ENCODE data around the gene THBS3. TPM values are rescaled to one million over a fixed set of nuclear protein-coding genes. Genes with fewer than 3 reads are reported as not detected.

THBS3 gene
- total RNA-seq, 1 donor: 8.0 TPM

DNA sequence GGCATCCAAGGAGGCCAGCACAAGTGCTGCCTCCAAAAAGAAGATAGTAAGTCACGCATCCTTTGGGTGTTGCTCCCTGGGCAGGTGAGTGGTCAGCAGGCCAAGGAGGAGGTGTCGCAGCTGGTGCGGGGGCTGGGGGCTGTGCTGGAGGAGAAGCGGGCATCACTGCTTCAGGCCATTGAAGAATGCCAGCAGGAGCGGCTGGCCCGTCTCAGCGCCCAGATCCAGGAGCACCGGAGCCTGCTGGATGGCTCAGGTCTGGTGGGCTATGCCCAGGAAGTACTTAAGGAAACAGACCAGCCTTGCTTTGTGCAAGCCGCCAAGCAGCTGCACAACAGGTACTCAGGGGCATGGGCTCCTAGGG lies 29.8 kb downstream of the THBS3 start:
- Histone ChIP-seq H3K4me3 (ENCODE audit: low read length) (no peak overlapping the region), H3K9me3 (ENCODE audit: low read depth, low read length) (no peaks in the 10 kb centered on the region), H3K27me3 (ENCODE audit: insufficient read depth, low read length) (no peaks in the 10 kb centered on the region), H3K4me1 (ENCODE audit: insufficient read depth, low read length) (peaks cover 26% of the 10 kb centered on the region)

DNA sequence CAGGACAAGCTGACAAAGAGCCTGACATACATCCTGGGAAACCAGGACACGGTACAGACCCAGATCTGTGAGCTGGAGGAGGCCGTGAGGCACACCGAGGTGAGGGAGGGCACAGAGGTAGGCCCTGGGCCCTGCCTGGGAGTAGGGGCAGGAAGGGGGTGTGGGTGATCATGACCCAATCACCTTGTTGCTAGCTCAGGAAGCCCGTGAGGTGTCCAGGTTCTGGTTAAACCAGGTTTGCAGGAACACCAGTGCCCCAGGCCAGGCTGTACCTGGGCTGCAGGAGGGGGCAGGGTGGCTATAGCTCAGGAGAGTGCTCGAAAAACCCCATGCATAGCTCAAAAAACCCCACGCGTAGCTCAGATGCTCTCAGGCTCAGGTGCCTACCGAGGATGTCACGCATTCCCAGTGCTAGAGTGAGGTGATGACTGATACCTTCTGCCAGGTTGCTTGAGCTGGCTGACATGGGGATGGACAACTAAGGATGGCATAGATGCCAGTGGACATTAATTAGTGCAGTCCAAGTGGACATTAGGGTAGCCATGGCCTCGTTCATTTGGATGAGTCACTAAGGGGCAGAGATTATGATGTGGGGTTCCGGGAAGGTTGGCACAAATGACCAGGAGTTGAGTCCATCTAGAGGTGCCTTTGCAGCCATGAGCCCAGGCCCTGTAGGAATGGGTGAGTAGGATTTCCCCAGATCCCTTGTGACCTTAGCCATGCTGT lies 30.3 kb downstream of the THBS3 start:
- H3K4me3 ChIP-seq (ENCODE audit: low read length): no peak overlapping the region
- H3K27me3 ChIP-seq (ENCODE audit: insufficient read depth, low read length): no peaks in the 10 kb centered on the region
- peaks cover 30% of the 10 kb centered on the region for H3K4me1 ChIP-seq (ENCODE audit: insufficient read depth, low read length)
- H3K9me3 ChIP-seq (ENCODE audit: low read depth, low read length): no peaks in the 10 kb centered on the region

DNA sequence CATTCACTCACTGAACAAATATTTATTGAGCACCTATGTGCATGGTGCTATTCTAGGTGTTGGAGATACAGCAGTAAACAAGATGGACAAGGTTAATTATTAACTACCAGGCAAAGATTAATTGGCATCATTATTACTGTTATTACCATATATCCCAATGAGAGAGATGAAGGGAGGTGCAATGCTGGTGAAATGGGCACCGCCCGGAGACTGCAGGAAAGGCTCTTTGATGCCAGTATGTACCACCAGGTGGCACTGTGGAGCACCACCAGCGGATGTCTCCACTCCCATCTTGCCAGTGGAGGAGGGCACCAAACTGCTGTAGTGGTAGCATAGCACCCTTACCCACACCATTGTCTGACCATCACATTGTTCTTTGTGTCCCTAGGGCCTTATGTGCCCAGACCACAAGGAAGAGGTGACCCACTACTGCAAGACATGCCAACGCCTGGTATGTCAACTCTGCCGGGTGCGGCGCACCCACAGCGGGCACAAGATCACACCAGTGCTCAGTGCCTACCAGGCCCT lies 31.1 kb downstream of the THBS3 start:
- H3K4me3 ChIP-seq (ENCODE audit: low read length): no peak overlapping the region
- H3K27me3 ChIP-seq (ENCODE audit: insufficient read depth, low read length): no peaks in the 10 kb centered on the region
- peaks cover 35% of the 10 kb centered on the region for H3K4me1 ChIP-seq (ENCODE audit: insufficient read depth, low read length)
- no peaks in the 10 kb centered on the region for H3K9me3 ChIP-seq (ENCODE audit: low read depth, low read length)

DNA sequence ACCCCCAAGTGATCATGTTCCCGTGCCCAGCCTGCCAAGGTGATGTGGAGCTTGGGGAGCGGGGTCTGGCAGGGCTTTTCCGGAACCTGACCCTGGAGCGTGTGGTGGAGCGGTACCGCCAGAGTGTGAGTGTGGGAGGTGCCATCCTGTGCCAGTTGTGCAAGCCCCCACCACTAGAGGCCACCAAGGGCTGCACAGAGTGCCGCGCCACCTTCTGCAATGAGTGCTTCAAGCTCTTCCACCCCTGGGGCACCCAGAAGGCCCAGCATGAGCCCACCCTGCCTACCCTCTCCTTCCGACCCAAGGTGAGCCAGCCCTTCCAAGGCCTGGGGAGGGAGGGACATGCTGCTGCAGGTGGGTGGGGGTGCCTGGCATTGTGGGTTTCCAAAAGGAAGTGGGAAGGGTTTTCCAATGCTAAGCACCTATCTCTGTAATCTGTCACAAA lies 31.7 kb downstream of the THBS3 start:
- H3K4me1 ChIP-seq (ENCODE audit: insufficient read depth, low read length): peaks cover 35% of the 10 kb centered on the region
- H3K9me3 ChIP-seq (ENCODE audit: low read depth, low read length): no peaks in the 10 kb centered on the region
- H3K4me3 ChIP-seq (ENCODE audit: low read length): no peak overlapping the region
- no peaks in the 10 kb centered on the region for H3K27me3 ChIP-seq (ENCODE audit: insufficient read depth, low read length)

DNA sequence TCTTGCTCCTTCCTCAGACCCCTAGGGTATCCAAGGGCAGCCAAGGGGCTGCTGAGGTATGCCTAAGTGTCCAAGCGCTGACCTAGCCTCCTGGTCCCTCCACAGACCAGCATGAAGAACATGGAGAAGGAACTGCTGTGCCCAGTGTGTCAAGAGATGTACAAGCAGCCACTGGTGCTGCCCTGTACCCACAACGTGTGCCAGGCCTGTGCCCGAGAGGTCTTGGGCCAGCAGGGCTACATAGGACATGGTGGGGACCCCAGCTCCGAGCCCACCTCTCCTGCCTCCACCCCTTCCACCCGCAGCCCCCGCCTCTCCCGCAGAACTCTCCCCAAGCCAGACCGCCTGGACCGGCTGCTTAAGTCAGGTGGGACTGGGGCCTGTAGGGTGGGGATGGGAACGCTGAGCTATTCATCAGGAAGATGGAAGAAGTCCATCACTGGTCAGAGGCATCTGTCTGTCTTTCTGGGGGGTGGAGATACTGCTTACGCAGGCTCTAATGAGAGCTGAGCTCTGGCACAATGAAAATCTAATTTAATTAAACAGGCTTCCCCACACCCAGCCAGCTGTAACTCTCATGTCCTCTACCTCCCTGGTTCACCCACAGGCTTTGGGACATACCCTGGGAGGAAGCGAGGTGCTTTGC lies 32.3 kb downstream of the THBS3 start:
- peaks cover 35% of the 10 kb centered on the region for H3K4me1 ChIP-seq (ENCODE audit: insufficient read depth, low read length)
- no peaks in the 10 kb centered on the region for H3K27me3 ChIP-seq (ENCODE audit: insufficient read depth, low read length)
- H3K4me3 ChIP-seq (ENCODE audit: low read length): no peak overlapping the region
- no peaks in the 10 kb centered on the region for H3K9me3 ChIP-seq (ENCODE audit: low read depth, low read length)

DNA sequence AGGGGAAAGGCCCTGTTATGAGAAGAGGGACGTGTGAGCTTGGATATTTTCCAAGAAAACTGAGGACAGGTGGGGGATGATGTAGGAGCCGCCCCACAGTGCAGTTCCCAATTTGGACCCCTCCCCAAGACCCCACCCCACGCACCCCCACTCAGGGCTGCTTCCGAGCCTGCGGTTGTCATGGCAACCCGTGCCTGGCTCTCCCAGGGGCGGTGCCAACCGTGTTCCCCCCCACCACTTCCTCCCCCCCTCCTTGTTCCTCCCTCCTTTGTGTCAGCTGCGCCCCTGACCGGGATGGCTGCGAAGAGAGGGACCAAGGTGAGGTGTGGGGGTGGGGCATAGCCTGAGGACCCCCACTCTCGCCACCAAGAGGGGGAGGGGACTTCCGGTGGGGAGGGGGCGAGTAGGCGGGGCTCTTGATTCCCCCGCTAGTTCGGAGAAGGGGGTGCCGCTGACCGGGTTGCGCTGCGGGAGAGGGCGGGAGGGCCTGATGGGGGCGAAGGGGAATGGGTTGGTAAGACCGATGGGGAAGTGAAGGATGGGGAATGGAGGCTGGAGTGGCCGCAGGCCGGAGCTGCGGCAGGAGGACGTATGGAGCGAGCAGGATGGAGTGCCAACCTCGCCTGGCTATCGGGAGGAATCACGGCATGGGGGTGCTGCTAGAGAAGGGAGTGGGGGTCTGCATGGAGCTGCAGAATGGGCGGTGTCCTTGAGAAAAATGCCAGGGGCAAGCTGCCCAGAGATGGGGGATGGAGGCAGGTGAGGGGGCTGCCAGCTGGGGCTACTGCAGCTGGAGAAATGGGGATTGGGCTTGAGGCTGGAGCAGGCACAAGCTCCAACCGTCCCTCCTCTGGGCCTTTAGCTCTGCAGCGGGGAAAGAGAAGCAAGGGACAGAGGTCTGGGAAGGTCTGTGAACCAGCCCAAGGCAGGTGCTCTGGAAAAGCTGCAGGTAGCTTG lies 33.1 kb downstream of the THBS3 start:
- H3K4me1 ChIP-seq (ENCODE audit: insufficient read depth, low read length): peaks cover 35% of the 10 kb centered on the region
- H3K4me3 ChIP-seq (ENCODE audit: low read length): peak overlapping the region; percentile 97
- no peaks in the 10 kb centered on the region for H3K9me3 ChIP-seq (ENCODE audit: low read depth, low read length)
- no peaks in the 10 kb centered on the region for H3K27me3 ChIP-seq (ENCODE audit: insufficient read depth, low read length)

DNA sequence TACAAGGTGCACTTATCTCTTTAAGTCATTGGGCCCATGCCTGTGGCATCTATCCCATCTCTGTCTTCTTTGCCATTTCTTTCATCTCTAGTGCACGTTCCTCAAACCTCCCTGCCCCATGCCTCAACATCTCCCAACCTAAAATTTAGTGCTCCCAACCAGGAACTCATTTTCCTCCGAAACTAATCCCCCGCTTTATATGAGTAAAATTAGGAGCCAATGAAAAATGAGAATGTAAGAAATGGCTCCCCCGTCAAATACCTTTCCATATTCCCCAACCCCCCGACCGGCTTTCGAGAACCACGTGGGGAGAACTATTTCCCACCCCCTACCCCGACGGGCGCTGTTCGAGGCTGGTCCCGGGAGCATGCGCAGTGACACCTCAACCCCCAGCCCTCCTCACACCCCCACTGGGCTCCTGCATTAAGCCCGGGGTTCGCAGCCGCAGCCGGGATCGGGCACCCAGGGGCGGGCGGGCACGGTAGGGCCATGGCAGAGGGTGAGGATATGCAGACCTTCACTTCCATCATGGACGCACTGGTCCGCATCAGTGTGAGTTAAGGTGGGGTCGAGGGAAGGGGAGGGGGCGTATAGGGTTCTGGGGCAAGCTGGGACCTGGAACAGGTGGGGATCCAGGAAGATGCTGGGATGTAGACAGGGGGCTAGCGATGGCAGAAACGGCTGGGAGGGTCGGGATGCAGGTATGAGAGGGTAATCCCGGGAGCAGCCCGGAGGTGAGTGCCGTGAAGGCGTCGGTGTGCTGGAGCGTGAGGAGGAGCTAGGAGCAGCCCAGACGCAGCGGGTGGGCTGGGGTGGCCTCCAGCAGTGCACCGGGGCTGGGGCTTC lies 34.0 kb downstream of the THBS3 start, which contains the start of gene TRIM46:
TRIM46 (plus strand) TSS at position 372 of the 846 bp plus-strand sequence; CDS start at position 490, 118 bp downstream.
- Histone ChIP-seq H3K4me1 (ENCODE audit: insufficient read depth, low read length) (peaks cover 35% of the 10 kb centered on the region), H3K27me3 (ENCODE audit: insufficient read depth, low read length) (no peaks in the 10 kb centered on the region), H3K9me3 (ENCODE audit: low read depth, low read length) (no peaks in the 10 kb centered on the region), H3K4me3 (ENCODE audit: low read length) (peak within 1 kb of the TSS; percentile 97)

DNA sequence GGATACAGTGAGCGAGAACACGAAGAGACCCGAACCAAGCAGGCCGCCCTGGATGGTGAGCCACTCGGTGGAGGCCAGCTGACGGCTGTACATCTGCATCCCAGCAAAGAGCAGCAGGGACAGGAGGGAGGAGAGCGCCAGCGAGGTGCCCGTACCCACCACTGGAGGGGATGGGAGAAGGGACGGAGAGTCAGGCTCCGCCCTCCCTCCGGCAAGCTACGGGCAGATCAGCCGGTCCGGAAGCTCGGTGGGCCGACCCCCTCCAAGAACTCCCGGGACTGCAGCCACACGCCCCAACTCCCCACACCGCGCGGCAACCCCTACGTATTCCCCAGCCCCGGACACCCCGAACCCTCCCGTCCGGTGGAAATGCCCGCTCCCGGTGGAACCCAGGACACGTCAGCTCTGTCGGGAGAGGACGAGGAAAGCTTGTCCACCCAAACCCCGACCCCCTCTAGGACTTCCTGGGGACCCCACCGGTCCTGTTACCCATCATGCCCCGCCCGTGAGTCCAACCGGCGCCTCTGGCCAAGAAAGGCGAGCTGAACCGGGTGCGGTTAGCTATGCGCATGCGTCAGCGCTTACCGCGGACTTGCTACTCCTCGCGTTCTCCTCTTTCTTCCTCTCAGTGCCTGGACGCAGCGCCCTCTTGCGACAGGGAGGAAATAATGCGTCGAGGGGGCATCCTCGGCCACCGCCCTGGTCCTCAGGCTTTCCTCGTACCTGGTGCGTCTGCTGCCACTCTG lies 34.8 kb downstream of the THBS3 start, which contains the start of gene KRTCAP2:
KRTCAP2 (minus strand) TSS at position 573 of the 746 bp plus-strand sequence; CDS start at position 493, 80 bp downstream.
- Histone ChIP-seq H3K27me3 (ENCODE audit: insufficient read depth, low read length) (no peaks in the 10 kb centered on the region), H3K9me3 (ENCODE audit: low read depth, low read length) (no peaks in the 10 kb centered on the region), H3K4me1 (ENCODE audit: insufficient read depth, low read length) (peaks cover 36% of the 10 kb centered on the region), H3K4me3 (ENCODE audit: low read length) (peak within 1 kb of the TSS; percentile 97)

DNA sequence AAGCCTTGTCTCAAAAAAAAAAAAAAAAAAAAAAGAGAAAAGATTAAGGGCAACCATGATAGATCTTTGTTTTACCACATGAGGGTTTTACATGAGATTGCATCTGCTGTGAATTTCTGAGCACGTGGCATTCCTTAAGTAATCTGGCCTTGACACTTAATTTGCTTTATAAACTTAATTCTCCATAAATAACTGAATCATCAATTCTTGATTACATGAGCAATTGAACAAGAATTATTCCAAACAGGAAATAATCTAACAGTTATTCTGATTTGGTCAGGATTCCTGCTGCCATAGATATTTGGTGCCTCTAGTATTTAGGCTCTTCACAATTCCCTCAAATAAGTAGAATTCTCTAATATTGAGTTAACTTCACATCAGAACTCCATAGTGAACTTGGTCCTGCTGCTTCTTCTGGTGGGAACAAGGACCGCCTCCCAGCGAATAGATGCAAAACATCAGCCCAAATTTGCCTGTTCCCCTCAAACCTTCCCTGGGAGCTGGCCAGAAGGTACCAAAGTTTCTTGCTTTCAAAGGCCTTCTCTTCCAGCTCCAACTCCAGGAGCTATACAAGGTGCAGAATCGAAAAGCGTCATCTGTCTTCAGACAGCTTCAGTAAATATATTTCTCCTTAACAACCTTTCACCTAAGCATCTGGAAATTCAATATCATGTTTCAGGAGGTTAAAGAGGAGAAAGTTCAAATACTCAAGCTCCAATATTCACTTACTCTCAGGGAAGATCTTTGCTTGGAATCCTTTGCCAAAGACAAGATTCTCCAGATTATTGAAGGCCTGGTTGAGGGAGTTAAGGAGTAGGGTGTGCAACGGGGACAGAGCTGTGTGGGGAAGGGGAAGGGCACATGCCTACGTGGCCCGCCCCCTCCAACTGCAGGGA lies 35.6 kb downstream of the THBS3 start:
- Histone ChIP-seq H3K4me1 (ENCODE audit: insufficient read depth, low read length) (peaks cover 42% of the 10 kb centered on the region), H3K4me3 (ENCODE audit: low read length) (peak overlapping the region; percentile 97), H3K27me3 (ENCODE audit: insufficient read depth, low read length) (no peaks in the 10 kb centered on the region)

DNA sequence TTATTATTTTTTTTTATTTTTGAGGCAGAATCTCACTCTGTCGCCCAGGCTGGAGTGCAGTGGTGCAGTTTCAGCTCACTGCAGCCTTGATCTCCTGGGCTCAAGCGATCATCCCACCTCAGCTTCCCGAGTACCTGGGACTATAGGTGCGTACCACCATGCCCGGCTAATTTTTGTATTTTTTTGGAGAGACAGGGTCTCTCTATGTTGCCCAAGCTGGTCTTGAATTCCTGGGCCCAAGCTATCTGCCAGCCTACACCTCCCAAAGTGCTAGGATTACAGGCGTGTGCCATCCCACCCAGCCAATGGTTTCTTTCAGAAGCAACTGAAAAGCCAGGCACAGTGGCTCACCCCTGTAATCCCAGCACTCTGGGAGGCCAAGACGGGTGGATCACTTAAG lies 36.9 kb downstream of the THBS3 start:
- H3K4me3 ChIP-seq (ENCODE audit: low read length): no peak overlapping the region
- no peaks in the 10 kb centered on the region for H3K9me3 ChIP-seq (ENCODE audit: low read depth, low read length)
- no peaks in the 10 kb centered on the region for H3K27me3 ChIP-seq (ENCODE audit: insufficient read depth, low read length)
- peaks cover 42% of the 10 kb centered on the region for H3K4me1 ChIP-seq (ENCODE audit: insufficient read depth, low read length)

More for the DNA sequence above, 35.6 kb downstream of the THBS3 start:
- H3K9me3 ChIP-seq (ENCODE audit: low read depth, low read length): no peaks in the 10 kb centered on the region

DNA sequence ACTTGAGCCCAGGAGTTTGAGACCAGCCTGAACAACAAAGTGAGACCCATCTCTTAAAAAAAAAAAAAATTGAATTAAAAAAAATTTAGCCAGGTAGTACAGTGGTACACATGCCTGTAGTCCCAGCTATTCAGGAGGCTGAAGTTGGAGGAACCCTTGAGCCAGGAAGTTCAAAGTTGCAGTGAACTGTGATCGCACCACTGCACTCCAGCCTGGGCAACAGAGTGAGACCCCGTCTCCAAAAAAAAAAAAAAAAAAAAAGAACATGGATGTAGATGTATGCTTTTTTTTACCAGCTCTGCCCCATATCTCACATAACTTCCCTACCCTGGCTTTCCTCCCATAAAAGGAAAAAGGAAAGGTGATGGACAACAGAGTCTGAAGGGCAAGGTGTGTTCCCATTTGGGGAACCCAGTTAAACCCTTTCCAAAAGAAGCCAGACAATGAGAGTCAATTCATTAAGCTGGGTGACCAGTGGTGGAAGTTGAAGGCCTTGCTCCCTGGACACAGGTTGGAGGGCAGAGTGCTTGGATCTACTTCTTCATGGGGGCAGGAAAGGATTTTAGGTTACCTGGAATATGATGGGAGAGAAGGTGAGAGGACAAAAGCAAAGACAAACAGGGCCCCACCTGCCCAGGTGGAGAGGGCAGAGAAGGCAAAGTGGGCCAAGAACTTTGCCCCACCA lies 37.5 kb downstream of the THBS3 start:
- H3K4me3 ChIP-seq (ENCODE audit: low read length): no peak overlapping the region
- H3K4me1 ChIP-seq (ENCODE audit: insufficient read depth, low read length): peaks cover 42% of the 10 kb centered on the region
- H3K27me3 ChIP-seq (ENCODE audit: insufficient read depth, low read length): no peaks in the 10 kb centered on the region
- no peaks in the 10 kb centered on the region for H3K9me3 ChIP-seq (ENCODE audit: low read depth, low read length)

DNA sequence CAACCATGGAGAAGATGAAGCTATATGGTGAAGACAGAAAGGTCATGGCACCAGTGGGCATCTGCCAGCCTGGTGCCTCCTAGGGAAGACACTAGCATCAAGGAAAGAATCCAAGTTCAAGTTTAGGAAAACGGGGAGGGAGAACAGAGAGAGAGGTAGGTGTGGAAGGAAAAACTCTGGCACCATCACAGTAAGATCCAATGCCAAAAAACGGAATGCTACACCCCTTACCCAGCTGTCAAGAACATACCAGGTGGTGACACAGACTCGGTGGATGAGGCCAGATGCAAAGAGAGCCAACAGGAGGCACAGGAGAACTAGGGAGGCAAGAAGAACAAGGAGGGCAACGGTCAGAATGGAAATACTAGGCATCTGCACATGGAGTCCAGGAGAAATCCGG lies 38.2 kb downstream of the THBS3 start:
- no peaks in the 10 kb centered on the region for H3K9me3 ChIP-seq (ENCODE audit: low read depth, low read length)
- no peaks in the 10 kb centered on the region for H3K27me3 ChIP-seq (ENCODE audit: insufficient read depth, low read length)
- no peak overlapping the region for H3K4me3 ChIP-seq (ENCODE audit: low read length)
- H3K4me1 ChIP-seq (ENCODE audit: insufficient read depth, low read length): peaks cover 38% of the 10 kb centered on the region
